Stomach (tissue), 4 donors: ENCODE results near the gene PAOX.
"Not testable (repeated sequence)": the region's sequence is repeated elsewhere in the genome, so short reads cannot be mapped to it uniquely, and the experiment has no call there.

Source experiments
- POLR2A ChIP-seq, 4 donors: fragments of 450-650 bp; IDR thresholded peaks; one replicate each; pipeline ENCODE4 v1.6.1; 2016; ENCODE audit warnings: antibody characterized with exemption in 4 of 4, control low read depth in 2 of 4, mild to moderate bottlenecking in 1 of 4, moderate library complexity in 1 of 4
- TF ChIP-seq, protein P1 (sequence below), 7 experiments: fragments of 450-650 bp in 4 of 7; fragments of 200-600 bp in 3 of 7; sonication (generic) in 3 of 7; IDR thresholded peaks; one replicate each; pipeline ENCODE4 v1.5.1; 2016 to 2019; ENCODE audit warnings: antibody characterized with exemption in 7 of 7, control low read depth in 2 of 7, mild to moderate bottlenecking in 1 of 7

DNA sequence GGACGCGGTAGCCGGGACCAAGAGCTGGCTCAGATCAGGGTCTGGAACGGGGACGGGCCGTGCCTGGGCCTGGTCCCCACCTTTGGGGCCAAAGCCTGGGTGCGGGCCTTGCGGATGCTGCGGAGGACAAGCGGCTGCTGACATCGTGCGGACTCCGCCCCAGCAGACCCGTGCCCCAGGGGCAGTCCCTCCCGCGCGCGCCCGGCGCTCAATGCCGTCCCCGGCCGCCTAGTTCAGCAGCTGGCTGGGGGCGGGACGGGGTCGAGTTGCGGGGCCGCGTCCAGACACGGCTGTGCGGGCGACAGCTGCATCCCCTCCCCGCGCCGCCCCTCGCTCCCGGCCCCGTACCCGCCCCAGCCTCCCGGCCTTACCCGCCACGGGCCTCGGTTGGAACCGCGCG, 45.0 kb downstream of the PAOX start:
- TF ChIP-seq POLR2A (IDR thresholded peaks at IDR 0.05), result not testable (repeated sequence)
- TF ChIP-seq, protein P1, sequence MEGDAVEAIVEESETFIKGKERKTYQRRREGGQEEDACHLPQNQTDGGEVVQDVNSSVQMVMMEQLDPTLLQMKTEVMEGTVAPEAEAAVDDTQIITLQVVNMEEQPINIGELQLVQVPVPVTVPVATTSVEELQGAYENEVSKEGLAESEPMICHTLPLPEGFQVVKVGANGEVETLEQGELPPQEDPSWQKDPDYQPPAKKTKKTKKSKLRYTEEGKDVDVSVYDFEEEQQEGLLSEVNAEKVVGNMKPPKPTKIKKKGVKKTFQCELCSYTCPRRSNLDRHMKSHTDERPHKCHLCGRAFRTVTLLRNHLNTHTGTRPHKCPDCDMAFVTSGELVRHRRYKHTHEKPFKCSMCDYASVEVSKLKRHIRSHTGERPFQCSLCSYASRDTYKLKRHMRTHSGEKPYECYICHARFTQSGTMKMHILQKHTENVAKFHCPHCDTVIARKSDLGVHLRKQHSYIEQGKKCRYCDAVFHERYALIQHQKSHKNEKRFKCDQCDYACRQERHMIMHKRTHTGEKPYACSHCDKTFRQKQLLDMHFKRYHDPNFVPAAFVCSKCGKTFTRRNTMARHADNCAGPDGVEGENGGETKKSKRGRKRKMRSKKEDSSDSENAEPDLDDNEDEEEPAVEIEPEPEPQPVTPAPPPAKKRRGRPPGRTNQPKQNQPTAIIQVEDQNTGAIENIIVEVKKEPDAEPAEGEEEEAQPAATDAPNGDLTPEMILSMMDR (IDR thresholded peaks at IDR 0.05), result not testable (repeated sequence)
